Measurements from ENCODE around the gene ZNF212. TPM values are rescaled to one million over a fixed set of nuclear protein-coding genes. Genes with fewer than 3 reads are reported as not detected.

Gene ZNF212
- total RNA-seq, 1 experiment from 2014 or later, result 4.2 TPM

Other genes starting within 250 kb of the ZNF212 start
- 307 and 318 TPM in 2 replicates for gene PDIA4, start 211.1 kb upstream of the ZNF212 start, total RNA-seq (2014; rRNA removed; shearing (Covaris generic))
- gene ZNF786, start 148.9 kb upstream of the ZNF212 start, total RNA-seq (2014; rRNA removed; shearing (Covaris generic)), result 1.4 and 3.0 TPM in 2 replicates
- gene ZNF425, start 113.3 kb upstream of the ZNF212 start, total RNA-seq (2014; rRNA removed; shearing (Covaris generic)), result 0.88 and 1.7 TPM in 2 replicates
- gene ZNF398, start 92.2 kb upstream of the ZNF212 start, total RNA-seq (2014; rRNA removed; shearing (Covaris generic)), result 6.6 and 9.9 TPM in 2 replicates
- 7.4 and 17.7 TPM in 2 replicates for gene ZNF282, start 44.1 kb upstream of the ZNF212 start, total RNA-seq (2014; rRNA removed; shearing (Covaris generic))
- gene ZNF783, start 22.5 kb downstream of the ZNF212 start, total RNA-seq (2014; rRNA removed; shearing (Covaris generic)), result 0.60 and 0.99 TPM in 2 replicates
- gene ZNF777, start 221.4 kb downstream of the ZNF212 start, total RNA-seq (2014; rRNA removed; shearing (Covaris generic)), result 3.8 and 6.1 TPM in 2 replicates